HepG2 (cell line): ENCODE measurements around the gene RAB40C. TPM values are rescaled to one million over a fixed set of nuclear protein-coding genes. Genes with fewer than 3 reads are reported as not detected.
A peak's percentile ranks its signal among the peaks of the same experiment; 100 is the strongest.

Experiments used
- ARNT ChIP-seq: fragments of 450-650 bp; IDR thresholded peaks from 2 replicates; pipeline ENCODE4 v1.6.1; 2017
- BHLHE40 ChIP-seq: IDR thresholded peaks from 2 replicates; pipeline ENCODE4 v1.6.1; 2011; ENCODE audit warnings: low read length, improper control_type of control experiment
- ESRRA ChIP-seq: sonication (generic); formaldehyde crosslinking; IDR thresholded peaks from 2 replicates; pipeline ENCODE4 v1.5.1; 2020; ENCODE audit warnings: mild to moderate bottlenecking, low read depth, missing genetic modification reagents
- FOXJ3 ChIP-seq: sonication (generic); formaldehyde crosslinking; IDR thresholded peaks from 2 replicates; pipeline ENCODE4 v1.4.0; 2020; ENCODE audit warnings: missing genetic modification reagents, mild to moderate bottlenecking, borderline replicate concordance
- HDAC6 ChIP-seq: fragments of 200-600 bp; sonication (generic); IDR thresholded peaks from 2 replicates; pipeline ENCODE4 v1.7.0; 2017; ENCODE audit warnings: mild to moderate bottlenecking, antibody characterized with exemption, low read length, low read depth
- ISX ChIP-seq: sonication (generic); formaldehyde crosslinking; conservative IDR thresholded peaks from 2 replicates; pipeline ENCODE4 v1.5.0; 2020; ENCODE audit warnings: missing genetic modification reagents
- KLF16 ChIP-seq, 2 experiments: sonication (generic) in 1 of 2; formaldehyde crosslinking in 1 of 2; IDR thresholded peaks; 2 replicates each; pipeline versions ENCODE4 v1.6.1 to v1.8.0; 2016 to 2023; ENCODE audit warnings: missing genetic modification reagents in 2 of 2, missing compliant biosample characterization in 1 of 2
- MAFF ChIP-seq: IDR thresholded peaks from 2 replicates; pipeline ENCODE4 v1.6.1; 2011; ENCODE audit warnings: low read depth, low read length, improper control_type of control experiment
- MAZ ChIP-seq, 2 experiments: sonication (generic) in 1 of 2; formaldehyde crosslinking in 1 of 2; IDR thresholded peaks; 2 replicates each; pipeline versions ENCODE4 v1.5.0 to v1.6.1; 2012 to 2020; ENCODE audit warnings: low read depth in 2 of 2, mild to moderate bottlenecking in 2 of 2, borderline replicate concordance in 1 of 2, improper control_type of control experiment in 1 of 2, low read length in 1 of 2, missing genetic modification reagents in 1 of 2, moderate library complexity in 1 of 2
- PLRG1 ChIP-seq: fragments of 450-650 bp; conservative IDR thresholded peaks from 2 replicates; pipeline ENCODE4 v1.6.1; 2016
- RCOR2 ChIP-seq: IDR thresholded peaks from 2 replicates; pipeline ENCODE4 v1.6.1; 2016; ENCODE audit warnings: missing biosample characterization, missing genetic modification reagents
- ZBTB42 ChIP-seq: sonication (generic); formaldehyde crosslinking; IDR thresholded peaks from 2 replicates; pipeline ENCODE4 v1.5.0; 2020; ENCODE audit warnings: mild to moderate bottlenecking, missing genetic modification reagents
- ZNF143 ChIP-seq: sonication (generic); formaldehyde crosslinking; IDR thresholded peaks from 2 replicates; pipeline ENCODE4 v1.4.0; 2020; ENCODE audit warnings: missing genetic modification reagents
- ZNF232 ChIP-seq: sonication (generic); formaldehyde crosslinking; IDR thresholded peaks from 2 replicates; pipeline ENCODE4 v1.4.0; 2020; ENCODE audit warnings: missing genetic modification reagents, borderline replicate concordance
- ZNF256 ChIP-seq: sonication (generic); formaldehyde crosslinking; conservative IDR thresholded peaks from 2 replicates; pipeline ENCODE4 v1.4.0; 2020; ENCODE audit warnings: missing genetic modification reagents
- ZNF44 ChIP-seq: sonication (generic); formaldehyde crosslinking; IDR thresholded peaks from 2 replicates; pipeline ENCODE4 v1.5.1; 2020; ENCODE audit warnings: mild to moderate bottlenecking, missing genetic modification reagents
- ZNF616 ChIP-seq: sonication (generic); formaldehyde crosslinking; IDR thresholded peaks from 2 replicates; pipeline ENCODE4 v1.5.0; 2020; ENCODE audit warnings: low read depth, mild to moderate bottlenecking, missing genetic modification reagents
- ZNF678 ChIP-seq: sonication (generic); formaldehyde crosslinking; IDR thresholded peaks from 2 replicates; pipeline ENCODE4 v1.4.0; 2020; ENCODE audit warnings: mild to moderate bottlenecking, missing genetic modification reagents
- polyA plus RNA-seq, 8 experiments: library from polyadenylated mRNA; depleted of rRNA in 3 of 8; stranded (reverse) in 7 of 8; unstranded in 1 of 8; fragments of >200 nt; fragmentation: Illumina TruSeq in 4 of 8; extraction: Trizol in 4 of 8; gene quantifications; 2 replicates each; pipeline versions ENCODE4 v1.2.1 to v1.2.3, GENCODE V29; 2011 to 2016; ENCODE audit warnings: low read depth in 4 of 8, missing spikeins in 1 of 8, mixed read lengths in 1 of 8; ENCODE audit not compliant: insufficient read depth in 1 of 8
- total RNA-seq, 5 experiments: library from RNA; depleted of rRNA; stranded (reverse); fragments of >200 nt; fragmentation: Illumina TruSeq; extraction: Trizol; gene quantifications; 2 replicates each; pipeline ENCODE4 v1.2.3, GENCODE V29; 2016; ENCODE audit warnings: low read depth in 1 of 5
- TF ChIP-seq, protein P1 (sequence below): sonication (generic); formaldehyde crosslinking; IDR thresholded peaks from 2 replicates; pipeline ENCODE4 v1.4.0; 2020; ENCODE audit warnings: missing genetic modification reagents; ENCODE audit errors: not compliant biosample characterization
- TF ChIP-seq, protein P2 (sequence below): sonication (generic); formaldehyde crosslinking; IDR thresholded peaks from 2 replicates; pipeline ENCODE4 v1.5.1; 2020; ENCODE audit warnings: missing genetic modification reagents, mild to moderate bottlenecking, borderline replicate concordance
- TF ChIP-seq, protein P3 (sequence below): sonication (generic); formaldehyde crosslinking; IDR thresholded peaks from 2 replicates; pipeline ENCODE4 v1.5.1; 2020; ENCODE audit warnings: missing genetic modification reagents, mild to moderate bottlenecking, borderline replicate concordance
- TF ChIP-seq, protein P4 (sequence below): sonication (generic); formaldehyde crosslinking; IDR thresholded peaks from 2 replicates; pipeline ENCODE4 v1.4.0; 2020; ENCODE audit warnings: missing genetic modification reagents
- TF ChIP-seq, protein P5 (sequence below): sonication (generic); formaldehyde crosslinking; IDR thresholded peaks from 2 replicates; pipeline ENCODE4 v1.8.1; 2022; ENCODE audit warnings: mild to moderate bottlenecking, missing genetic modification reagents
- TF ChIP-seq, protein P6 (sequence below): IDR thresholded peaks from 2 replicates; pipeline ENCODE4 v1.6.1; 2018; ENCODE audit warnings: missing genetic modification reagents

Gene RAB40C
- total and polyA plus RNA-seq, 2 of the 13 experiments (the other 11 are each of a cell fraction or from before 2014, with no cell fraction given): 7.7 to 11.5 TPM

DNA sequence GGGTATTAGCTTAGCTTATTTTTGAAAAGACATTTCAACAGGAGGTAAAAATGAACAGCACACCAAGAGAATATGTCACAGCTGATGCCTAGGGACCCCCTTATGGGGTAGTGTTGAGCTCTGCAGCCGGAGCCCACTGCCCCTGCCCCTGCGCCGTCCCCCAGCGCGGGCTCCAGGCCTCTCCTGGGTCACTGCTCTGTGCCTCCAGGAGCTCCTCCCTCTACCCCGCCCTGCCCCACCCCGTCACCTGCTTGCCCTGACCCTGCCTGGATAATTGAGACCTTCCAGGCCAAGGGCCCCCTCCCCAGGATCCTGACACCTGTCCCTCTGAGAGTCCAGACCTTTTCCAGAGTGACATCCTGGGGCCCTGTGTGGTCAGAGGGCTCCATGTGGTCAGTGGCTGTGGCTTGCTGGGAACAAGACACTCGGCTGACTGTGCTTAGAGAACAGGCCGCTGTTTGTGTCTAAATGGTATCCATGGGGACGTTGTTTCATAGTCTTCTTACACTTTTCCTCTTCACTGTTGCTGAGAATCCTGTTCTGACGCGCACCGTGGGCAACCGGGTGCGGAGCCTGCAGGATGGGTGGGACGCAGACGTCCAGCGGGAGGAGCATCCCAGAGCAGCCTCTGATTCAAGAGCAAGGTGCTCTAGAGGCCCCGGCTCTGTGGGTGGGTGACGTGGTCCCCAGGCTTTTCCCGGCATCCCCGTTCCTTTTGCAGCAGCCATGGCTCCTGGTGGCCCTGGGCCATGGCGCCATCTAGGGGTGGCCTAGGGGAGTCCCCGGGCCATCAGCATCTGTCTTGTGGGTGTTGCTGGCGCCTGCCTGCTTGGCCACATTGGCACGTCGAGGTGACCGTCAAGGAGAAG lies 20.9 kb downstream of the RAB40C start (continued):
- TF ChIP-seq MAFF: no peak
- no peak for TF ChIP-seq ZNF616 (CRISPR knock-in tag)
- no peak for TF ChIP-seq ESRRA
- TF ChIP-seq RCOR2 (CRISPR knock-in tag): no peak
- TF ChIP-seq, protein P1, sequence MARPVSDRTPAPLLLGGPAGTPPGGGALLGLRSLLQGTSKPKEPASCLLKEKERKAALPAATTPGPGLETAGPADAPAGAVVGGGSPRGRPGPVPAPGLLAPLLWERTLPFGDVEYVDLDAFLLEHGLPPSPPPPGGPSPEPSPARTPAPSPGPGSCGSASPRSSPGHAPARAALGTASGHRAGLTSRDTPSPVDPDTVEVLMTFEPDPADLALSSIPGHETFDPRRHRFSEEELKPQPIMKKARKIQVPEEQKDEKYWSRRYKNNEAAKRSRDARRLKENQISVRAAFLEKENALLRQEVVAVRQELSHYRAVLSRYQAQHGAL (CRISPR knock-in tag): no peak
- TF ChIP-seq ZNF44 (CRISPR knock-in tag): no peak
- TF ChIP-seq, protein P2, sequence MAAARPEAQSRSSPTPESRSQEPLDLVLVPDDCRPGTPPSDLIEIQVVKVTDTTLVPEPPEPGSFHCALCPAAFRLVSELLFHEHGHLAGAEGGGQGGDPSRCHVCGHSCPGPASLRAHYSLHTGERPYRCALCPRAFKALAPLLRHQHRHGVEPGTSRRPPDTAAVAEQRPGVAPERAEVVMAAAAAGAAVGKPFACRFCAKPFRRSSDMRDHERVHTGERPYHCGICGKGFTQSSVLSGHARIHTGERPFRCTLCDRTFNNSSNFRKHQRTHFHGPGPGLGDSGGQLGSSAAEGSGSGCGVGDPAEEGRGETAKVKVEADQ (CRISPR knock-in tag): no peak
- TF ChIP-seq, protein P3, sequence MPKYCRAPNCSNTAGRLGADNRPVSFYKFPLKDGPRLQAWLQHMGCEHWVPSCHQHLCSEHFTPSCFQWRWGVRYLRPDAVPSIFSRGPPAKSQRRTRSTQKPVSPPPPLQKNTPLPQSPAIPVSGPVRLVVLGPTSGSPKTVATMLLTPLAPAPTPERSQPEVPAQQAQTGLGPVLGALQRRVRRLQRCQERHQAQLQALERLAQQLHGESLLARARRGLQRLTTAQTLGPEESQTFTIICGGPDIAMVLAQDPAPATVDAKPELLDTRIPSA (CRISPR knock-in tag): no peak
- TF ChIP-seq KLF16 (CRISPR knock-in tag; IDR thresholded peaks at IDR 0.05): peak in 1 of 2 experiments; percentile 39; a peak in 1 of 4 replicates
- TF ChIP-seq ARNT: no peak
- TF ChIP-seq, protein P4, sequence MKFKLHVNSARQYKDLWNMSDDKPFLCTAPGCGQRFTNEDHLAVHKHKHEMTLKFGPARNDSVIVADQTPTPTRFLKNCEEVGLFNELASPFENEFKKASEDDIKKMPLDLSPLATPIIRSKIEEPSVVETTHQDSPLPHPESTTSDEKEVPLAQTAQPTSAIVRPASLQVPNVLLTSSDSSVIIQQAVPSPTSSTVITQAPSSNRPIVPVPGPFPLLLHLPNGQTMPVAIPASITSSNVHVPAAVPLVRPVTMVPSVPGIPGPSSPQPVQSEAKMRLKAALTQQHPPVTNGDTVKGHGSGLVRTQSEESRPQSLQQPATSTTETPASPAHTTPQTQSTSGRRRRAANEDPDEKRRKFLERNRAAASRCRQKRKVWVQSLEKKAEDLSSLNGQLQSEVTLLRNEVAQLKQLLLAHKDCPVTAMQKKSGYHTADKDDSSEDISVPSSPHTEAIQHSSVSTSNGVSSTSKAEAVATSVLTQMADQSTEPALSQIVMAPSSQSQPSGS (CRISPR knock-in tag): peak; percentile 43; the same call in 1 of the 2 replicates
- TF ChIP-seq ISX (CRISPR knock-in tag): no peak
- TF ChIP-seq, protein P5, sequence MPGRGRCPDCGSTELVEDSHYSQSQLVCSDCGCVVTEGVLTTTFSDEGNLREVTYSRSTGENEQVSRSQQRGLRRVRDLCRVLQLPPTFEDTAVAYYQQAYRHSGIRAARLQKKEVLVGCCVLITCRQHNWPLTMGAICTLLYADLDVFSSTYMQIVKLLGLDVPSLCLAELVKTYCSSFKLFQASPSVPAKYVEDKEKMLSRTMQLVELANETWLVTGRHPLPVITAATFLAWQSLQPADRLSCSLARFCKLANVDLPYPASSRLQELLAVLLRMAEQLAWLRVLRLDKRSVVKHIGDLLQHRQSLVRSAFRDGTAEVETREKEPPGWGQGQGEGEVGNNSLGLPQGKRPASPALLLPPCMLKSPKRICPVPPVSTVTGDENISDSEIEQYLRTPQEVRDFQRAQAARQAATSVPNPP: no peak
- TF ChIP-seq, protein P6, sequence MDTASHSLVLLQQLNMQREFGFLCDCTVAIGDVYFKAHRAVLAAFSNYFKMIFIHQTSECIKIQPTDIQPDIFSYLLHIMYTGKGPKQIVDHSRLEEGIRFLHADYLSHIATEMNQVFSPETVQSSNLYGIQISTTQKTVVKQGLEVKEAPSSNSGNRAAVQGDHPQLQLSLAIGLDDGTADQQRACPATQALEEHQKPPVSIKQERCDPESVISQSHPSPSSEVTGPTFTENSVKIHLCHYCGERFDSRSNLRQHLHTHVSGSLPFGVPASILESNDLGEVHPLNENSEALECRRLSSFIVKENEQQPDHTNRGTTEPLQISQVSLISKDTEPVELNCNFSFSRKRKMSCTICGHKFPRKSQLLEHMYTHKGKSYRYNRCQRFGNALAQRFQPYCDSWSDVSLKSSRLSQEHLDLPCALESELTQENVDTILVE (CRISPR knock-in tag): no peak
- no peak for TF ChIP-seq ZBTB42 (CRISPR knock-in tag)
- TF ChIP-seq ZNF256 (CRISPR knock-in tag): no peak
- peak; percentile 32; the same call in 1 of the 2 replicates for TF ChIP-seq BHLHE40
- TF ChIP-seq ZNF678 (CRISPR knock-in tag): no peak
- TF ChIP-seq ZNF143 (CRISPR knock-in tag): peak; percentile 84
- no peak for TF ChIP-seq PLRG1
- TF ChIP-seq HDAC6: no peak
- TF ChIP-seq MAZ (IDR thresholded peaks at IDR 0.05; ENCODE audit: borderline replicate concordance, low read depth, low read length): no peak; the same call in 1 of the 2 replicates
- peak; percentile 46 for TF ChIP-seq MAZ (CRISPR knock-in tag; IDR thresholded peaks at IDR 0.05; ENCODE audit: low read depth)
- TF ChIP-seq FOXJ3: no peak
- TF ChIP-seq ZNF232: no peak
